GM10847 (cell line): ENCODE results near the gene UQCR10.

Experiments used
- POLR2A ChIP-seq: IDR thresholded peaks from 2 replicates; pipeline ENCODE4 v1.6.1; 2011; ENCODE audit not compliant: insufficient read length; ENCODE audit errors: extremely low read depth

Gene UQCR10

DNA sequence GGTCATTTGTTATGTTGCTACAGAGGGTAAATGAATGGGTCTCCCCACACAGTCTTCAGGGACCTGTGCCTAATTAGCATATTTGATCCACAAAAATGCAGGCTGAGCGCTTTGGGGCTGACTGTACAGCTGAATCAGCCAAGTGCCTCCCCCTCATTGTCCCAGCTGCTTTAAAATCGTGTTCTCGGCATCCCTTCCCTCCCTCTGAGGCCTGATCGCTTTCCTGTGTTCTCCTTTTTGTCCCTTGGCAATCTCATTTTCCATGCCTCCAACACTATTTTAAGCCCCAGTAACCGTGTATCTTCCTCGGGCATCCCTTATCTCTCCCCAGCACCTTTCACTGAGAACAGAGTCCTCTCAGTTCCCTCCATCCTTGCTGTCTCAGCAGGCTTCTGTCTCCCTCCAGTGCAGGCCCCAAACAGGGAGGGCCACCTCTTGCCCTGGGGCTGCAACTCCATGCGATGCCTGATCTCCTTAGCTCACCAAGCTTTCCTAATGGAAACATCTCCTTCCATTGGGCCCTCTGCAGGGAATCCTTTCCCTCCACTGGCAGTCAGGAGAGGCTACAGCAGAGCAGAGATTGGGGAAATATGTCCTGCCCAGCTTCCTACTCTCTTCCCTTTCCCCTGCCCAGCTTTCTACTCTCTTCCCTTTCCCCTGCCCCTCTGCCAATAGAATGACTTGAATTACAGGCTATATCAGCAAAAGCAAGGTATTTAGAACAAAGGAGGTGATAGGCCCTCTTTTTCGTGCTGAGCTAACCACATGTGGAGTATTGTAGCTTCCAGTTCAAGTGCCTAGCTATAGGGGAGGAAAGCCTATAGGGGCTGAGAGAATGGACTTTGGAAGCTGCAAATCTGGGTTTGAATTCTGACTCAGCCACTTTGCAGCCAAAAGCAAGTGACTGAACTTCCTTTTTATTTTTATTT is 13.8 kb downstream of the UQCR10 start:
- no peak for TF ChIP-seq POLR2A

DNA sequence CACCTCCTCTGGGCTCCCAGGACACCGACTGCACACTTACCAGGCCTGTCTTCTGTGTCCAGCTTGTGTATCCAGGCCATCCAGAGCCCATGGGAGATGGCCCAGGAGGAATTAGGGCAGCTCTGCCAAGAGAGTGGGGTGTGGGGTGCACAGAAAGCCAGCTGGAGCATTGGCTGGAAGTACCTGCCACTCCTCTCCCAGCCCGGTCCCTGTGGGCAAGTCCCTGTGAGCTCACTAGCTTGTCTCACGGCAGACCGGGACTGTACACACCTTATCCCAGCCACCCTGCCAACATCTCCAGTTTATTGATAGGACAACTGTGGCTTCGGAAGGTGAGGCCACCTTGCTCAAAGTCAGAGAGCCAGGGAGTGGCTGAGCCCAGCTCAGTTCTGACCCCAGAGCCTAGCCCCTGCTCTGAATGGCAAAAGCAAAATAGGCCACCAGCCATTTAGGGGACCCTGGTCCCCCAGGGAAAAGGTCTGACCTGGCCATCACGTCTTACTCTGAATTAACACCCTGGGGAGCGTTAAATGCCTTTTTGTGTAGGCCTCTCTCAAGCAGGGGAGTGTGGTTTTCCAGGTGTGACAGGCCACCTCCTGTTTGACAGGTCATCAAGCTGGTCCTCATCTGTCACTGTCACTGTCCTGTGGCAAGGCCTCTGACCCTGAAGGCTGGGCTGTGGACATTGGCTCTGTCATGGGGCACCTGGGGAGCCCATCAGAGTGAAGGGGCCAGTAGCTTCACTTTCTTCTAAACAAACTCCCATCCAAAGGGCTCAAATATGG is 15.1 kb downstream of the UQCR10 start:
- TF ChIP-seq POLR2A, result no peak

DNA sequence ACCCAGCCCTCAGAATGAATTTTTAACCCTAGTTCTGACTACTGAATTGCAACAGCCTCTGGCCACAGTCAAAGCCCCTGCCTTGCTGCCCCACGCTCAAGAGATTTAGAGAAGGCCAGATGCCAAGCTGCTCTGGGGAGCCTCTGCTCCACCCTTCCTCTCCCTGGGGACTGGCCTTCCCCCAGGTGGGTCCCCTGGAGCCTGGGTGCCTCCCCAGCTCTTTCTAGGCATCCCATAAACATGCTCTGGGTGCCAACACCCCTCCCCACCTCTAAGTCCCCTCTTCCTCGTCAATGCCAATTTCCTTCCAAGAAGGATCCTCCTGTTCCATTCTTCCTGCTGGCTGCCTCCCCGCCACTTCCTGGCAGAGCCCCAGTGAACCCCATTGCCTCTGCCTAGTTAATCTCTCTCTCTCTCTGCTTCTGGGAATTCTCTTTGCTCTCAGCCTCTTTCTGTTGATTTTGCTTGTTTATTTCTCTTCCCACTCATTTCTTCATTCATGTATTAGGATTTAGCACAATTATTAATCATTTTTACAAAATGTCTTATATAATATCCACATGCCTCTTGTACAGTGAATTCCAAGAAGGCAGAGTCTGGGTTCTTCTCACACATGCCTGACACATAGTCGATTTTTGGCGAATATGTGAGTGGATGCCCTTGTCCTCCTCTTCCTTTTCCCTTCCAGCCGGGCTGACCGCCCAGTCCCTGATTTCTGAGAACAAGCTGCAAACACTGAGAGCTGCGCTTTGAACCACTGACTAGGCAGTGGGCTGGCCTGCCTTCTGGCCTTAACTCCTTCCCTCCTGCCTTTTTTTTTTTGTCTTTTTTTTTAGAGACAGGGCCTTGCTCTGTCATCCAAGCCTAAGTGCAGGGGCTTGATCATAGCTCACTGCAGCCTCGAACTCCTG is 17.5 kb downstream of the UQCR10 start:
- TF ChIP-seq POLR2A, result no peak

DNA sequence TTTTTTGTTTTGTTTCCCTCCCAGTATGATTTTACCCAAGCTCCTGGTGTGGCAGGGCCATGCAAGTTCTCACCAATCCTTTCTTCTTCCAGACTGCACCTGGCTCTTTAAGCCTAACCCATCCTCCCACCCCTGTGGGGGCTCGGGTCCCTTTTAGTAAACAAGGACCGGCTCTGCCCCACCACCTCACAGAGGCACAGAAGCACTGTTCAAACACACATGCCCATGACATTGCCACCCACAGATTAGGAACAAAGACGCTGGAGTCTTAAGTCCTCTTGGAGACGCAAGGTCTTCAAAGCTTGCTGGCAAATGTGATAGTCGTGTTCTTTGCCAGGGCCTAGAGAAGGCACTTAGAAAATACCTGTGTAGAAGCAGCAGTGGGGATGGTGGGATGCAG is 18.9 kb downstream of the UQCR10 start:
- no peak for TF ChIP-seq POLR2A

DNA sequence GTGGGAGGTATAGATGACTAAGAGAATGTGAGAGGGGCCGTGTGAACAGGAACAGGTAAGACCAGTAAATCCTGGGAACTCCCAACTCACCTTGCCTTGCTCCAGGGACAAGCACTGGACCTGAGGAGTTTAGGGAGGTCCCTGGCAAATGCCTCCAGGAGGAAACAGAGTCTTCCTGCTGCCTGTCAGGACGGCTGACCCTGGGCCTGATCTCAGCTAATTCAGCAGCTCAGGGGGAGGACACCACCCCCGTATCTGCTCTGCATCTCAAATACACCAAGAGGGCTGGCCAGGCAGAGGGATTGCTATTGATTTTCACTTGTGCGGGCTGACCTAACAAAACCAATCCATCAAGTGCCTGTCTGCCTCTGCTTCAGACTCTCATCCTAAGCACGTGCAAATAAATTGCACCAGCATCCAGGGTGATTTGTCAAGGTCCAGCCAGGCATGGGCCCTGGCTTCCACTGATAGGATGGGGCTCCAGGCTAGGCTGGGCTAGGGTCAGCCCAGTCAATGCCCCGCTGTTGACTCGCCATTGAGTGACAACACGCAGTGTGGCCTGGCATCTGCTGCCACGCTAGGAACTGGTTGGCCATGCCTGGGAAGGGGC is 20.3 kb downstream of the UQCR10 start:
- no peak for TF ChIP-seq POLR2A

DNA sequence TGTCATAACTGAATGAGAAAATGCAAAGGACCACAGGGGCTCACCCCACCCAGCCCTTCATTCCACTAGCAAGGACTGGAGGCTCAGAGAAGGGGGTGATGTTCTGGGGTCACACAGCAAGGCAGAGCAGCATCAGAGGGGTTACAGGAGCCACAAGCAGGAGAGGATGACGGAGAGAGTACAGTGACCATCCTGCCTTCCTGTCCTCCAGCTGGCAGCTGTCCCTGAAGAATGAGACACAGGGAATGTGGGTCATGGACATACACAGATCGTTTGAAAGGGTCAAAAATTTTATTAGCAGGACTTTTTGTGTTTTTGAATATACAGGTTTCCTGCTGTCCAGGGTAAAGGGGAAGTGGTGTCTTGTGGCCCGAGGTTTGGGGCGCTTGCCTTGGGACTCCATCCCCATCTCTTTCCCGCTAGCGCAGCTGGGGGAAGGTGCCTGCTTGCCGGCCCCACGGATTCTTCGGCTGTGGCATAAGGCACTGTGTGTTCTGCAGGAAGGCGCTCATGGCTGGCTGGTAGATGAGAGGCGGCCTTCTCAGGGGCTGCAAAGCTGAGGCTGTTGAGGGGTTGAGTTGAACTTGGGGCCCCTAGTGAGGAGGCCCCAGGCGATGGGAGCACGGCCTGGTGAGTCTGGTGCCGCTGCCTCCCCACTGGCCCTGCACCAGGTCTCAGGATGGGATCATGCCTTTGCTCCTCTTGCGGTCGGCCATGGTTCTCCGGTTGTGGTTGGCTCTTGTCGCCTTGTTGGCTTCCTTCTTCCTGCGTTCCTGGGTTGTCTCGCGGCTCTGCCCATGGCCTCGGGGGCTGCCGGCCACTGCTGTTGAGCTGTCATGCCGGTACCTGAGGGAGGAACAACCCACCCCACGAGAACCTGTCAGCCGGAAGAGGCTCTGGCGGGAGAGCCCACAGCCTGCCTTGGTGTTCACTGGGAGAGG is 21.4 kb downstream of the UQCR10 start:
- TF ChIP-seq POLR2A, result no peak

DNA sequence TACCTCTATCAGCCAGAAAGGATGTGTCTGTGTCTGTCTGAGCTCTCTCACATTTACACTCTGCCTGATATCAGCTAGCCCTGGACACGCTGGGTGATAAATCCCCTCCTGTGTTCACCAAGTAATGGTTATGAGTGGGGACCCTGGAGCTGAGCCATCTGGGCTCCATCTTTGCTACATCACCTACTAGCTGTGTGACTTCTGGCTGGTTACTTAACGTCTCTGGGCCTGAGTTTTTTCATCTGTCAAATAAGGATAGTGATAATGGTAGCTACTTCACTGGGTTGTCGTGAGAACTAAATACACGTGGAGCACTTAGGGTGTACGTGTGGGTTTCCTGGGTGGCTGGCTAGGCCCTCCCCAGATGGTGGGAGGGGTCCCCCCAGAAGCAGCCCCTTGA is 22.9 kb downstream of the UQCR10 start:
- no peak for TF ChIP-seq POLR2A

DNA sequence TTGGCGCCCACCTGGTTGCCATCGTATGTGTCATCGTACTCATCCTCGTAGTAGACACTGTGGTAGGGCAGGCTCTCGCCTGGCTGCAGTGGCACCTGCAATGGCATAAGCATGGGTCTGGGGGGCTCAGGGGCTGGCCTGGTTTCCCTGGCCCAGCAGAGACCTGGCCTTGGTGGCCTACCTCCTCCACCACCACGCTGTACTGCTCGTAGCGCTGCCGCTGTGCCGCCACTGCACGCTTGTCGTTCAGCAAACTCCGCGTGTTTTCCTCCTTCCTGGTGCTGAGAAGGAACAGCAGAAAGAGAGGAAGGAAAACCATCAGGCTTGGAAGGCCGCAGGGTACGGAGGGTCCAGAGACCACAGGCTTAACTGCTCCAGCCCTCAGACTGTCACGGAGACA is 26.2 kb downstream of the UQCR10 start:
- TF ChIP-seq POLR2A, result no peak

DNA sequence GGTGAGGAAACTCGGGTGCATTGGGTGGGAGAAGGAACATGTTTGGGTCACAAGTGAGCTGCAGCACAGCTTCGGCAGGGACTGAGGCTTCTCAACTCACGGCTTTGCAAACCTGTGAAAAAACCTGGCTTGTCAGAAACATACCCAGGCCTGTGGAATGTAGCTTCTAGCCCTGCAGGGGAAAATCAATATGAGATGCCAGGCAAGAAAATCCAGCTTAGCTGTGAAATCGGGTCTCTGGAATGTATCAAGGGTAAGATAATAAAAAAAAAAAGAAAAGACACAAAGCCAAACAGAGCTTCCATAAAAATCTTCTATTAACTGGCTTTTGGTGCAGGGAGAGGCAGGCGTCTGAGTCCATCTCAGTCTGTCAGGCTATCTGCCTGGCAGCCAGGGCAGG is 28.5 kb downstream of the UQCR10 start:
- TF ChIP-seq POLR2A, result no peak

DNA sequence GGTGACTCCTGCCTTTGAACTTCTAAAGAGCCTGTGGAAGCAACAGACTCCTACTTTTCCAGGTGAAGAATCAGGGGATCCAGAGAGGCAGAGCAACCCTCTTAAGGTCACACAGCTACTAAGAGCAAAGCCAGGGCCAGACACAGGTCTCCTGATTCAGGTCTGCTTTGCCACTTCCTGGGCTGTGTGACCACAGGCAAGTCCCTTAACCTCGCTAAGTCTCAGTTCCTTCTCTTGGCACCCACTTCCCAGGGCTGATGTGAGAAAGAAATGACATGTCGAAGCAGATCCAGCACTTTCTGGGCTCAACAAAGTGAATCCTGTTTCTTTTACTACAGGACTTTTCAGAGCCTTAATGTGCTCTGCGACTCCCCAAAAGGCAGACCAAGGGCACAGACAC is 30.2 kb downstream of the UQCR10 start:
- no peak for TF ChIP-seq POLR2A

DNA sequence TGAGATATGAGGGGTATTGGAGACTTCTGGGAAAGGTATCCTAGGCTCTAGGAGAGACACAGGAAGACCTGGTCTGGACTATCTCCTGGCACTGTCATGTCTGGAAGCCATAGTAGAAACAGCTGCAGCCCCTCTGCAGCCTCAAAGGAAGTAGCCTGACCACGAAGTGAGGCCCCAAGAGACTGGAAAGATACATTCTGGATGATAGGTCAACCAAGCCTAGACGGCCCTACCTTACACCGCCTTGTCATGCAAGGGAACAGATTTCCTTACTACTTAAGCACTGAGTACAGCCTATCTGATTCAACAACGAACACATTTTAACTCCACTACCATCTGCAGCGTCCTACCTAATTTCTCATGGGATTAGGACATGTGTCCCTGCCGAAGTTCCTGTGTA is 31.1 kb downstream of the UQCR10 start:
- no peak for TF ChIP-seq POLR2A

DNA sequence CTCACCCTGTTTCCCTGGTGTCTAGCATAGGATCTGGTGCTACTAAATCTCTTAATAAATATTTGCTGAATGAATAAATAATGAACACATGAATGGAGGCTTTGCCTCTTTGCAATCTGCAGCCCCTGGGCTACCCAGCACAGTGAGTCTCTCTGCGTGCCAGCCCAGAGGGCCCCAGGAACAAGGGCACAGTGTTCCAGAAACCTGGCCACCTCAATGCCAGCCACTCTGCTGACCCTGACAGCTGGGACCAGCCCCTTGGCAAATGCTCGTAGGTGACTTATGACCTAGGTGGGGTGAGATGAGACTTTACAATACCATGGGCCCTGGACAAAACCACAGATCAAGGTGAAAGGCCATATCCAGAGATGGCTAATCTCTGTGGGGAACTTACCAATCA is 31.6 kb downstream of the UQCR10 start:
- no peak for TF ChIP-seq POLR2A

DNA sequence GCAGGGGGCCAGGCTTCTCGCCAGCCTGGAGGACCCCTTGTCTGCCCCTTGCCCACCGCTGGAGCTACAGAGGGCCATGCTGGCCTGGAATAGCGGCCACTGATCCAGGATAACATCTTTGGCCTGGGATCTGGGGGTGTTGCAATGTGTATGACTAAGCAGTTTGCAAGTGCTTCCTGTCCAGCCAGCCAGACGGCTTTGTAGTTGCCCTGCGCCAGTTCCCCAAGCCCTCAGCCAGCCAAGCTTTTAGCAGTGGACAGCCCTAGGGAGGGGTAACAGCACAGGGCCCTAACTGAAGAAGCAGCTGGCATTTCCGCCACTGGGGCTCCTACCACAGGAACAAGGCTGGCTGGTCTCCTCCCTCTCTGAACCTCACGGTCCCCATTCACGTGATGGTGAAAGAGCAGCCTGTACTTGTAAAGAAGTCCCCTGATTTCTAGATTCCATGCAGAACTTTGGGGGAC is 32.1 kb downstream of the UQCR10 start:
- no peak for TF ChIP-seq POLR2A

DNA sequence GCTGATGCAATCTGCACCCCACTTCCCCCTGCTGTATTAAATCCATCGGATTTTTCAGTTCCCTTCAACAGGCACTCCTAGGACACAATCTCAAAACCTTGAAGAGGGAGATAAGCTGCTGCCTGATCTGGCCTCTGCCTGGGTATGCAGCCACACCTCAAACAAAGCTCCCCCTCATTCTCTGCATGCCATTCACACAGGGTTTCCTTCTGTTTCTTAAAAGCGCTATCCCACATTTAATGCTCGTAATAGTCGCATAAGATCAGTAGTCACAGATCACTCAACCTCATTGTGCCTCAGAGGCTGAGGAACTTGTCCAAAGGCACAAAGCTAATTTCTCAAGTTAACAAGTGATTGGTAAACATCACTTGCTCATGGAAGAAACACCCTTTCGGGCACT is 34.0 kb downstream of the UQCR10 start:
- no peak for TF ChIP-seq POLR2A

DNA sequence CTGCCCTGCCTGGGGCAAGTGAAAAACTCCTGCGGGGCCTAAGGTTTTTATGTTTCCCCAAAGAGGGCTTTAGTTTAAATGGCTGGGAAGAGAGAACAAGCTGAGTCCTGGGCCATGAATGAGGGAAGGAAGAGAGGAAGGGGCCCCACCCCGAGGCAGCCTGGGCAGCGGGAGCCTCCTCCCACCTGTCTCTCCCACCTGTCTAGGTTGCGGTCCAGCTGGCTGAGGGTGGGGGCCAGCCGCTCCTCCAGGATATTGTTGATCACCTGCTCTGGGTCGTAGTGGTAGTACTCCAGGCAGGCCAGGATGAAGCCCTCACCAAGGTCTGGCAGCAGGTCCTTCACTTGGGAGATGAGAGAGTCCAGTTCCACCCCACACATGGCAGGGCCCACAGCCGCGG is 34.6 kb downstream of the UQCR10 start:
- no peak for TF ChIP-seq POLR2A
